Neutrophil (primary cell): Measurements from ENCODE around the gene CCDC178.

Experiments used
- H3K27ac ChIP-seq: fragments of 200-600 bp; sonication (generic); 2 replicates; pipeline ENCODE4 v1.5.1; 2016; ENCODE audit warnings: mild to moderate bottlenecking, moderate library complexity
- H3K27me3 ChIP-seq: fragments of 200-600 bp; sonication (generic); 2 replicates; pipeline ENCODE4 v1.6.0; 2016; ENCODE audit warnings: mild to moderate bottlenecking
- H3K36me3 ChIP-seq: fragments of 200-600 bp; sonication (generic); 2 replicates; pipeline ENCODE4 v1.5.1; 2017
- H3K4me1 ChIP-seq, 2 experiments: fragments of 200-600 bp in 1 of 2; sonication (generic) in 1 of 2; 1 replicate in 1 of 2; 2 replicates in 1 of 2; pipeline versions ENCODE4 v1.5.1 to v1.6.1; 2013 to 2016; ENCODE audit warnings: low read depth in 1 of 2, low read length in 1 of 2, mild to moderate bottlenecking in 1 of 2, moderate library complexity in 1 of 2; ENCODE audit not compliant: control insufficient read depth in 1 of 2, insufficient read depth in 1 of 2
- H3K4me3 ChIP-seq, 2 experiments: fragments of 200-600 bp in 1 of 2; sonication (generic) in 1 of 2; 1 replicate in 1 of 2; 2 replicates in 1 of 2; pipeline ENCODE4 v1.5.1; 2013 to 2016; ENCODE audit warnings: low read depth in 1 of 2, low read length in 1 of 2, mild to moderate bottlenecking in 1 of 2, moderate library complexity in 1 of 2
- H3K9me3 ChIP-seq: fragments of 200-600 bp; sonication (generic); 2 replicates; pipeline ENCODE4 v1.5.1; 2016
- TF ChIP-seq, protein P1 (sequence below): fragments of 200-600 bp; sonication (generic); IDR thresholded peaks from 2 replicates; pipeline ENCODE4 v1.5.1; 2016; ENCODE audit warnings: antibody characterized with exemption

CCDC178 gene

DNA sequence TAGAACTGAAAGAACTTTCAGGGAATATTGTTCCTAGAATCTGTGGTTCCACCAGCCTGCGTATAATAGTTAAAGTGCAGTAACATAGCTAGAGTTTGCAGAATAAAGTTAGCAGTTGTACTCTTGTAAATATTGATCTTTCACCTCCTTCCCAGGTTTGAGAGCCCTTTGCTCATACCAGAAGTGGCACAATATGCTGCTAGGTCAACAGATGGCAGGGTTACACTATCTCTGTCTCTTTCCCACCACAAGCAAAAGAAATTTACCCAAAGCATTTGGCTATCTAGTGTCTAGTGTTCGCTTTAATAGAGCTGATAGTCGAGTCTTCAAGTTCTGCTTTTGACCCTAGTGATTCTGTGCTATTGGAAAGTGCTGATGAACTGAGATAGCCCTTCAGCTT lies 548.7 kb downstream of the CCDC178 start:
- TF ChIP-seq, protein P1, sequence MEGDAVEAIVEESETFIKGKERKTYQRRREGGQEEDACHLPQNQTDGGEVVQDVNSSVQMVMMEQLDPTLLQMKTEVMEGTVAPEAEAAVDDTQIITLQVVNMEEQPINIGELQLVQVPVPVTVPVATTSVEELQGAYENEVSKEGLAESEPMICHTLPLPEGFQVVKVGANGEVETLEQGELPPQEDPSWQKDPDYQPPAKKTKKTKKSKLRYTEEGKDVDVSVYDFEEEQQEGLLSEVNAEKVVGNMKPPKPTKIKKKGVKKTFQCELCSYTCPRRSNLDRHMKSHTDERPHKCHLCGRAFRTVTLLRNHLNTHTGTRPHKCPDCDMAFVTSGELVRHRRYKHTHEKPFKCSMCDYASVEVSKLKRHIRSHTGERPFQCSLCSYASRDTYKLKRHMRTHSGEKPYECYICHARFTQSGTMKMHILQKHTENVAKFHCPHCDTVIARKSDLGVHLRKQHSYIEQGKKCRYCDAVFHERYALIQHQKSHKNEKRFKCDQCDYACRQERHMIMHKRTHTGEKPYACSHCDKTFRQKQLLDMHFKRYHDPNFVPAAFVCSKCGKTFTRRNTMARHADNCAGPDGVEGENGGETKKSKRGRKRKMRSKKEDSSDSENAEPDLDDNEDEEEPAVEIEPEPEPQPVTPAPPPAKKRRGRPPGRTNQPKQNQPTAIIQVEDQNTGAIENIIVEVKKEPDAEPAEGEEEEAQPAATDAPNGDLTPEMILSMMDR, result no peak
- no peak overlapping the region for H3K4me3 ChIP-seq

DNA sequence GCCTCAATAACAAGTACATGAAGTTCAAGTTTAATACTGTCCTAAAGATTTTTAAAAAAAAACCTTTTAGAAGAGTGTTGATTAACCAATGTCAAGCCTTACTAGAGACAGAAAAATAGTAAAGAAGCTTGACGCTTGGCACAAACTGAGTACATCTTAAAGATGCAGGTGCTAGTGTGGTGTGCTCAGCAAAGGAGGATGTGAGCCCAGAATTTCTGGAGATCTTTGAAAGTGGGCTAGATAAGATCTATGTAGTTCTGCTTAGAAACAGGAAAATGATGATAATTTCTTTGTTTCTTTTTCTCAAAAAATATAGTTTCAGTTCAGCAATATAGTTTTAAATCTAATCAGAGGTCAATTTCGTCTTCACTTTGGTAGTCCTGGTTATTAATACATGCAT lies 549.4 kb downstream of the CCDC178 start:
- H3K9me3 ChIP-seq, result no peaks in the 10 kb centered on the region
- no peak overlapping the region for H3K4me3 ChIP-seq
- no peaks in the 10 kb centered on the region for H3K36me3 ChIP-seq
- no peaks in the 10 kb centered on the region for H3K4me1 ChIP-seq
- no peak overlapping the region for H3K27ac ChIP-seq
- H3K27me3 ChIP-seq, result no peaks in the 10 kb centered on the region
- TF ChIP-seq, protein P1, result no peak

More for the DNA sequence above, 548.7 kb downstream of the CCDC178 start:
- Histone ChIP-seq H3K27me3 (no peaks in the 10 kb centered on the region), H3K36me3 (no peaks in the 10 kb centered on the region), H3K4me1 (no peaks in the 10 kb centered on the region), H3K9me3 (no peaks in the 10 kb centered on the region), H3K27ac (no peak overlapping the region)

DNA sequence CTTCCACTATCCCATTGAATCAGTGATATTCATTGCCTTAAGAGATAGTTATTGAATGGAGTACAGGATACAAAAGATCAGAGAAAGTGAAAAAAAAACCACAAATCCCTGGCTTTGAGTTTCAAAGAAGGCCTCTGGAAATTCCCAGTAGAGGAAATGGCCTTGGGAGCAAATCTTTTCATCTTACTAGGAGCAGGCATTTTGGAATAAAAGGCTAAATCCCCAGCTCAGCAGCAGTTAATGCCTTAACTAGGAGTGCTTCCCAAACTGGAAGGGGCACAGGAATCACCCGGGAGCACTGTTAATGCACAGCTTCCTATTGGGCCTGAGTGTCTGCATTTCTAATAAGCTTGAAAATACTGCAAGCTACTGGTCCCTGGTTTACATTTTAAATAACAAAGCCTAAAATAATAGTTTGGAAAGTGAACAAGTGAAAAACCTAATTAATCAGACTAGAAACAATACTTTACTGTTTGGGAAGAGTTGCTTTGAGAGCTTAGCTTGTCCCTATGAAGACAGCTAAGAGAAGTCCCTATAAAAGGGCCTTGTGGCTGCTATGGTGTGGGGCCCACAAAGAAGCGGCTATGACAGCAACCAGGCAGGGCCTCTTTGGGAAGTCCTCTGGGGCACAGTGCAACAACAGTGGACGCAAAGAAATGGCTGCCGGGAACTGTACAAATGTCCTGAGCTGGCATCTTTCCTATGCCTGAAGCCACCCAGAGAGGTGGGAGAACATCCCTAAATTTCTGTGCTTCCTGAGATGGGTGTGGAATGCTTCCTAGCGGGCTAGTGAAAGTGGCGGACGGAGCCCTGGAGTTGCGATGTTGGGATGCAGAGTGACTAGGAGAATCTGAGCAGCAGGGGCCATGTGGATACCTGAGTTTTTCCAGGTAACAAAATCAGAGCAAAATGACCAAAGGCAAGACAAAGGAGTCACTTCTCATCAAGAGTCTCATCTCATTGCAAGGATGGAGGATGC lies 550.6 kb downstream of the CCDC178 start:
- TF ChIP-seq, protein P1, result no peak

DNA sequence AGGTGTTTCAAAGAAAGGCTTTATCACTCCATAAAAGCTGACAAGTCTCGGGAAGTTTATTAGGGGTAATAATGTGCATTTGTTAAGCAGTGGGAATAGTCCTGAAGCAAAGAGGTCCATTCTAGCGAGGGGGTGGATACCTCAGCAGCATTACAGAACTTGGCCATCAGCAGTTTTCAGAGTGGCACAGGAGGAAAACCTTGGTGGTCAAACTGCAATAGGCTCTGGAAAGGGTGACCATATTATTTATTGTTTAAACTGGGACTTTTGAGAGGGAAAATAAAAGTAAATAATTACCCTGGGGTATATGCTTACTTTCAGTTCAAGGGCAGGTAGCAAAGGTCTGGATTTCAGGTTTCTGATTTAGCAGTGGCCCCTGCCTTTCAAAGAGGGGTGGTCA lies 552.2 kb downstream of the CCDC178 start:
- TF ChIP-seq, protein P1, result no peak
- H3K27me3 ChIP-seq, result no peaks in the 10 kb centered on the region
- no peaks in the 10 kb centered on the region for H3K9me3 ChIP-seq

More for the DNA sequence above, 550.6 kb downstream of the CCDC178 start:
- H3K9me3 ChIP-seq, result no peaks in the 10 kb centered on the region
- H3K36me3 ChIP-seq, result no peaks in the 10 kb centered on the region
- no peak overlapping the region for H3K4me3 ChIP-seq
- H3K4me1 ChIP-seq, result no peaks in the 10 kb centered on the region
- no peak overlapping the region for H3K27ac ChIP-seq
- H3K27me3 ChIP-seq, result no peaks in the 10 kb centered on the region

More for the DNA sequence above, 552.2 kb downstream of the CCDC178 start:
- no peaks in the 10 kb centered on the region for H3K4me1 ChIP-seq
- no peak overlapping the region for H3K4me3 ChIP-seq
- H3K36me3 ChIP-seq, result no peaks in the 10 kb centered on the region
- no peak overlapping the region for H3K27ac ChIP-seq
